Gastrocnemius medialis (tissue), 4 donors: ENCODE data around the gene CBFA2T2. TPM values are rescaled to one million over a fixed set of nuclear protein-coding genes. Genes with fewer than 3 reads are reported as not detected.

Experiments used
- ATAC-seq, 2 donors: fragments of 150-250 bp; one replicate each; pipeline ENCODE4 v1.9.1; 2016
- DNase-seq, 2 donors: peaks; one replicate each; pipeline ENCODE4 v3.0.0-alpha.2; 2019
- H3K27ac ChIP-seq, 4 donors: fragments of 200-600 bp; sonication (generic); 1 replicate in 1 of 4; 2 replicates in 3 of 4; pipeline ENCODE4 v1.5.1; 2016 to 2018; ENCODE audit warnings: mild to moderate bottlenecking in 2 of 4, moderate library complexity in 1 of 4
- H3K27me3 ChIP-seq, 3 donors: fragments of 200-600 bp; sonication (generic) in 2 of 3; 1 replicate in 1 of 3; 2 replicates in 2 of 3; pipeline versions ENCODE4 v1.5.1 to v1.6.0; 2016 to 2019; ENCODE audit warnings: mild to moderate bottlenecking in 1 of 3, moderate library complexity in 1 of 3
- H3K36me3 ChIP-seq, 2 donors: fragments of 200-600 bp; sonication (generic) in 1 of 2; one replicate each; pipeline ENCODE4 v1.5.1; 2017 to 2018
- H3K4me1 ChIP-seq, 2 donors: fragments of 200-600 bp; sonication (generic) in 1 of 2; one replicate each; pipeline ENCODE4 v1.5.1; 2016 to 2017; ENCODE audit warnings: mild to moderate bottlenecking in 2 of 2
- H3K4me3 ChIP-seq, 4 donors: fragments of 200-600 bp; sonication (generic) in 3 of 4; 1 replicate in 1 of 4; 2 replicates in 3 of 4; pipeline ENCODE4 v1.5.1; 2016 to 2019; ENCODE audit warnings: mild to moderate bottlenecking in 2 of 4
- H3K9me3 ChIP-seq, 3 donors: fragments of 200-600 bp; sonication (generic) in 2 of 3; 1 replicate in 1 of 3; 2 replicates in 2 of 3; pipeline ENCODE4 v1.5.1; 2016 to 2019
- POLR2A ChIP-seq, 2 donors: fragments of 450-650 bp; IDR thresholded peaks; one replicate each; pipeline ENCODE4 v1.6.1; 2017; ENCODE audit warnings: antibody characterized with exemption in 2 of 2, mild to moderate bottlenecking in 2 of 2, moderate library complexity in 2 of 2
- in situ Hi-C, 4 donors: fragments of 200-750 bp; cut with MboI; loops; one replicate each; pipeline versions ENCODE4 v1.15.0 to v1.8.0; 2017; ENCODE audit warnings: low sequenced_read_pairs in 4 of 4
- intact Hi-C: fragments of 100-400 bp; cut with DNase I; formaldehyde crosslinking; loops from one replicate; pipeline ENCODE4 v1.15.1; 2023; ENCODE audit warnings: low total_unique reads
- total RNA-seq, 4 donors: library from RNA; depleted of rRNA; stranded (reverse); fragments of >200 nt; gene quantifications; one replicate each; pipeline versions ENCODE4 v1.1.0 to v1.2.3, GENCODE V29; 2016
- TF ChIP-seq, protein P1 (sequence below), 5 experiments: fragments of 450-650 bp in 3 of 5; fragments of 200-600 bp in 2 of 5; sonication (generic) in 2 of 5; IDR thresholded peaks in 4 of 5; conservative IDR thresholded peaks in 1 of 5; 1 replicate in 4 of 5; 2 replicates in 1 of 5; pipeline ENCODE4 v1.5.1; 2016 to 2019; ENCODE audit warnings: antibody characterized with exemption in 5 of 5, mild to moderate bottlenecking in 3 of 5, moderate library complexity in 3 of 5

Gene CBFA2T2
- total RNA-seq, 4 donors from 2014 or later, result 6.9 to 8.9 (median 7.9) TPM

DNA sequence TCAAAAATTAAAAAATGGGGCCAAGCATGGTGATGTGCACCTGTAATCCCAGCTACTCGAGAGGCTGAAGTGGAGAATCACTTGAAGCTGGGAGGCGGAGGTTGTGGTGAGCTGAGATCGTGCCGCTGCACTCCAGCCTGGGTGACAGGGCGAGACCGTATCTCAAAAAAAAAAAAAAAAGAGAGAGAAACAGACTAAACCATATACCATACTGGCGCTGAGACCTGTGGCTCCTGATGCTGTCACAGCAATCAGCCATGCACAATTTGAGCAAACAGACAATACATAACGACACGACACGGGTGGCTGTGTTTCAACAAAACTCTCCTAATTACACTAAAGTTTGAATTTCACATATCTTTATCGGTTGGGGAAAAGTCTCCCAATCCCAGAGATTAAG, 14.9 kb upstream of the CBFA2T2 start:
- Histone ChIP-seq H3K36me3 (no peaks in the 10 kb centered on the region), H3K9me3 (no peaks in the 10 kb centered on the region), H3K27ac (no peak overlapping the region), H3K4me3 (no peak overlapping the region), H3K4me1 (no peaks in the 10 kb centered on the region), H3K27me3 (peaks cover 0 to 10% (median 5%) of the 10 kb centered on the region in 3 donors)
- intact Hi-C loops (no loop called here), in situ Hi-C loops (loop anchor here in 2 of 4 donors (25.0 kb wide), 2 partner anchors 637 to 662 kb away; partner anchors contain the start of gene EIF2S2 (in 1 of the 2))
- TF ChIP-seq, protein P1, sequence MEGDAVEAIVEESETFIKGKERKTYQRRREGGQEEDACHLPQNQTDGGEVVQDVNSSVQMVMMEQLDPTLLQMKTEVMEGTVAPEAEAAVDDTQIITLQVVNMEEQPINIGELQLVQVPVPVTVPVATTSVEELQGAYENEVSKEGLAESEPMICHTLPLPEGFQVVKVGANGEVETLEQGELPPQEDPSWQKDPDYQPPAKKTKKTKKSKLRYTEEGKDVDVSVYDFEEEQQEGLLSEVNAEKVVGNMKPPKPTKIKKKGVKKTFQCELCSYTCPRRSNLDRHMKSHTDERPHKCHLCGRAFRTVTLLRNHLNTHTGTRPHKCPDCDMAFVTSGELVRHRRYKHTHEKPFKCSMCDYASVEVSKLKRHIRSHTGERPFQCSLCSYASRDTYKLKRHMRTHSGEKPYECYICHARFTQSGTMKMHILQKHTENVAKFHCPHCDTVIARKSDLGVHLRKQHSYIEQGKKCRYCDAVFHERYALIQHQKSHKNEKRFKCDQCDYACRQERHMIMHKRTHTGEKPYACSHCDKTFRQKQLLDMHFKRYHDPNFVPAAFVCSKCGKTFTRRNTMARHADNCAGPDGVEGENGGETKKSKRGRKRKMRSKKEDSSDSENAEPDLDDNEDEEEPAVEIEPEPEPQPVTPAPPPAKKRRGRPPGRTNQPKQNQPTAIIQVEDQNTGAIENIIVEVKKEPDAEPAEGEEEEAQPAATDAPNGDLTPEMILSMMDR (IDR thresholded peaks at IDR 0.05 in 4 of 5, conservative IDR thresholded peaks at IDR 0.05 in 1 of 5), result no peak
- no peak for TF ChIP-seq POLR2A (IDR thresholded peaks at IDR 0.05)
- ATAC-seq (no peak), DNase-seq (no peak)

GRCh38 chr20:33475381-33476152, 14.3 kb upstream of the CBFA2T2 start:
- in situ Hi-C loops, result no loop called here
- Histone ChIP-seq H3K27ac (no peak overlapping the region), H3K27me3 (peaks cover 0 to 10% (median 5%) of the 10 kb centered on the region in 3 donors), H3K4me1 (no peaks in the 10 kb centered on the region), H3K9me3 (no peaks in the 10 kb centered on the region), H3K4me3 (no peak overlapping the region), H3K36me3 (no peaks in the 10 kb centered on the region)
- intact Hi-C loops, result no loop called here
- ATAC-seq, result no peak
- TF ChIP-seq, protein P1 (IDR thresholded peaks at IDR 0.05 in 4 of 5, conservative IDR thresholded peaks at IDR 0.05 in 1 of 5), result no peak
- no peak for TF ChIP-seq POLR2A (IDR thresholded peaks at IDR 0.05)
- no peak for DNase-seq

DNA sequence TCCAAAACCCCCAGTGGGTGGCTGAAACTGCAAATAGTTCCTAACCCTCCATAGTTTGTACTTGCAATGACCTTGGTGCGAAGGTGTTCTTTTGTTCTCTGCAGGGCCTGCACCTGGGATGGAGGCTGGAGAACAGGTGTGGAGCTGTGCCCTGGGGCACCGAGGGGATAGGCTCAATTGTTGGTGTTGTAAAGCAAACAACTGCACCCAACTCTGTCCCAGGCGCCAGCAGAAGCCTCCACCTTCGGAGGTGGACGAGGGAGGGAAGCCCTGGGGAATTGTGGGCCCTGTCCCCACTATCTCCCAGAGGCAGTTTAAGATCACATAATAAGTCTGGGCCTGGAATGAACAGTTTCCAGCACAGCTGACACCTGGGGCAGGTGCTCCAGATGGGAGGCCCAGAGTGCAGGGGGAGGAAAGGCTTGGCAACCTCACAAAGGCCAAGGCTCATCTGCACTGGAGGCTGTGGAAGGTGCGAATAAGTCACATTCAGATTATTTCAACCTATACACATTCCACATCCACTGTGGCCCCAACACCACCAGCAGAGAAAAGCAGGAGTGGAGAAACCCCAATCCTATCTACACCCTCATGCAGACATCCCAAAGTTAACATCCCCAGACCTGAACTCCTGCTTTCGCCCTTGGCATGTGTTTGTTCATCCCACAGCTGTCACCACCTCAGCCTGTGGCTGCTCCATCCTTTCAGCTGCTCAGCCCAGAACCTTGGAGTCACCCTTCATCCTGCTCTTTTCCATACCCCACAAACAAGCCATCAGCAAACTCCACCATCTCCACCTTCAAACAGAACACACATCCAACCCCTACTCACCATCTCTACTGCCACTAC, 12.3 kb upstream of the CBFA2T2 start:
- TF ChIP-seq POLR2A (IDR thresholded peaks at IDR 0.05), result no peak
- TF ChIP-seq, protein P1 (IDR thresholded peaks at IDR 0.05 in 4 of 5, conservative IDR thresholded peaks at IDR 0.05 in 1 of 5), result no peak
- DNase-seq, result no peak
- no peak overlapping the region for H3K4me3 ChIP-seq
- H3K4me1 ChIP-seq, result no peaks in the 10 kb centered on the region
- H3K9me3 ChIP-seq, result no peaks in the 10 kb centered on the region
- no peak overlapping the region for H3K27ac ChIP-seq
- H3K36me3 ChIP-seq, result no peaks in the 10 kb centered on the region
- H3K27me3 ChIP-seq, result peaks cover 0 to 10% (median 5%) of the 10 kb centered on the region in 3 donors
- in situ Hi-C loops (no loop called here), intact Hi-C loops (no loop called here)
- no peak for ATAC-seq

- intact Hi-C loops, result loop anchor here (10.0 kb wide), 1 partner anchor 185 kb away; the partner anchor contains the start of genes ACTL10 and C20orf144
- no peak overlapping the region for H3K27ac ChIP-seq
- H3K9me3 ChIP-seq, result no peaks in the 10 kb centered on the region
- H3K4me1 ChIP-seq, result no peaks in the 10 kb centered on the region
- DNase-seq (no peak), ATAC-seq (no peak)
- no peaks in the 10 kb centered on the region for H3K36me3 ChIP-seq
- H3K4me3 ChIP-seq, result no peak overlapping the region
- in situ Hi-C loops, result no loop called here
- TF ChIP-seq, protein P1 (IDR thresholded peaks at IDR 0.05 in 4 of 5, conservative IDR thresholded peaks at IDR 0.05 in 1 of 5), result no peak
- no peak for TF ChIP-seq POLR2A (IDR thresholded peaks at IDR 0.05)
- peaks cover 0 to 5% (median 4%) of the 10 kb centered on the region in 3 donors for H3K27me3 ChIP-seq
Measured at GRCh38 chr20:33480048-33480447, 9.8 kb upstream of the CBFA2T2 start.
